8988T (cell line): Measurements from ENCODE around the gene CALML3.

Experiments used
- DNase-seq: peaks from one replicate; pipeline ENCODE4 v3.0.0; 2011

Gene CALML3

GRCh38 chr10:5545011-5545410, 20.2 kb downstream of the CALML3 start:
- no peak for DNase-seq

GRCh38 chr10:5545426-5545777, 20.6 kb downstream of the CALML3 start:
- DNase-seq, result no peak

GRCh38 chr10:5545778-5546710, 21.3 kb downstream of the CALML3 start:
- peak; percentile 71 for DNase-seq

GRCh38 chr10:5546891-5547680, 22.3 kb downstream of the CALML3 start:
- peak; percentile 51 for DNase-seq

GRCh38 chr10:5547681-5547930, 22.8 kb downstream of the CALML3 start:
- no peak for DNase-seq

GRCh38 chr10:5547931-5548660, 23.3 kb downstream of the CALML3 start:
- DNase-seq, result no peak

- DNase-seq, result no peak
Measured at GRCh38 chr10:5549462-5550249, 24.9 kb downstream of the CALML3 start.

- no peak for DNase-seq
Measured at GRCh38 chr10:5550250-5550545, 25.4 kb downstream of the CALML3 start.

GRCh38 chr10:5550621-5551530, 26.1 kb downstream of the CALML3 start:
- no peak for DNase-seq

GRCh38 chr10:5551531-5552375, 27.0 kb downstream of the CALML3 start:
- DNase-seq, result no peak

GRCh38 chr10:5552376-5553321, 27.9 kb downstream of the CALML3 start:
- no peak for DNase-seq

GRCh38 chr10:5553400-5554170, 28.8 kb downstream of the CALML3 start:
- DNase-seq, result no peak

- no peak for DNase-seq
Measured at GRCh38 chr10:5555021-5555510, 30.3 kb downstream of the CALML3 start.

- DNase-seq, result no peak
Measured at GRCh38 chr10:5555881-5556280, 31.1 kb downstream of the CALML3 start.

- no peak for DNase-seq
Measured at GRCh38 chr10:5556576-5556975, 31.8 kb downstream of the CALML3 start.

- DNase-seq, result no peak
Measured at GRCh38 chr10:5557040-5557721, 32.4 kb downstream of the CALML3 start.

GRCh38 chr10:5557799-5558771, 33.3 kb downstream of the CALML3 start:
- no peak for DNase-seq
